Cardiac septum (tissue), 1 donor: ENCODE results near the gene DDX54. TPM values are rescaled to one million over a fixed set of nuclear protein-coding genes. Genes with fewer than 3 reads are reported as not detected.

ENCODE experiments used
- DNase-seq: peaks from one replicate; pipeline ENCODE4 v3.0.0-alpha.2; 2020; ENCODE audit warnings: low spot score
- intact Hi-C: fragments of 100-400 bp; cut with DNase I; formaldehyde crosslinking; loops from one replicate; pipeline ENCODE4 v1.14.0; 2022
- long read RNA-seq: library from polyadenylated mRNA; unstranded; transcript quantifications from one replicate; pipeline ENCODE4 v2.0.0, GENCODE V29; 2021
- total RNA-seq: library from RNA; stranded (reverse); fragmentation: NEBNext Ultra II Directional; extraction: Animal tissue kit (Norgen Biotek cat#: 25700); gene quantifications from one replicate; pipeline ENCODE4 v1.2.1, GENCODE V29; 2021
- donor health status: DM: no; HTN: no; CAD: no.

The DDX54 gene, protein sequence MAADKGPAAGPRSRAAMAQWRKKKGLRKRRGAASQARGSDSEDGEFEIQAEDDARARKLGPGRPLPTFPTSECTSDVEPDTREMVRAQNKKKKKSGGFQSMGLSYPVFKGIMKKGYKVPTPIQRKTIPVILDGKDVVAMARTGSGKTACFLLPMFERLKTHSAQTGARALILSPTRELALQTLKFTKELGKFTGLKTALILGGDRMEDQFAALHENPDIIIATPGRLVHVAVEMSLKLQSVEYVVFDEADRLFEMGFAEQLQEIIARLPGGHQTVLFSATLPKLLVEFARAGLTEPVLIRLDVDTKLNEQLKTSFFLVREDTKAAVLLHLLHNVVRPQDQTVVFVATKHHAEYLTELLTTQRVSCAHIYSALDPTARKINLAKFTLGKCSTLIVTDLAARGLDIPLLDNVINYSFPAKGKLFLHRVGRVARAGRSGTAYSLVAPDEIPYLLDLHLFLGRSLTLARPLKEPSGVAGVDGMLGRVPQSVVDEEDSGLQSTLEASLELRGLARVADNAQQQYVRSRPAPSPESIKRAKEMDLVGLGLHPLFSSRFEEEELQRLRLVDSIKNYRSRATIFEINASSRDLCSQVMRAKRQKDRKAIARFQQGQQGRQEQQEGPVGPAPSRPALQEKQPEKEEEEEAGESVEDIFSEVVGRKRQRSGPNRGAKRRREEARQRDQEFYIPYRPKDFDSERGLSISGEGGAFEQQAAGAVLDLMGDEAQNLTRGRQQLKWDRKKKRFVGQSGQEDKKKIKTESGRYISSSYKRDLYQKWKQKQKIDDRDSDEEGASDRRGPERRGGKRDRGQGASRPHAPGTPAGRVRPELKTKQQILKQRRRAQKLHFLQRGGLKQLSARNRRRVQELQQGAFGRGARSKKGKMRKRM
- total RNA-seq = 35.5 TPM
- long read RNA-seq, full-length matches to known transcripts = 50 of 95 reads
- long read RNA-seq, partial matches to known transcripts = 35 of 95 reads
- long read RNA-seq, other reads (novel, unspliced or antisense) = 10 of 95 reads

DNA sequence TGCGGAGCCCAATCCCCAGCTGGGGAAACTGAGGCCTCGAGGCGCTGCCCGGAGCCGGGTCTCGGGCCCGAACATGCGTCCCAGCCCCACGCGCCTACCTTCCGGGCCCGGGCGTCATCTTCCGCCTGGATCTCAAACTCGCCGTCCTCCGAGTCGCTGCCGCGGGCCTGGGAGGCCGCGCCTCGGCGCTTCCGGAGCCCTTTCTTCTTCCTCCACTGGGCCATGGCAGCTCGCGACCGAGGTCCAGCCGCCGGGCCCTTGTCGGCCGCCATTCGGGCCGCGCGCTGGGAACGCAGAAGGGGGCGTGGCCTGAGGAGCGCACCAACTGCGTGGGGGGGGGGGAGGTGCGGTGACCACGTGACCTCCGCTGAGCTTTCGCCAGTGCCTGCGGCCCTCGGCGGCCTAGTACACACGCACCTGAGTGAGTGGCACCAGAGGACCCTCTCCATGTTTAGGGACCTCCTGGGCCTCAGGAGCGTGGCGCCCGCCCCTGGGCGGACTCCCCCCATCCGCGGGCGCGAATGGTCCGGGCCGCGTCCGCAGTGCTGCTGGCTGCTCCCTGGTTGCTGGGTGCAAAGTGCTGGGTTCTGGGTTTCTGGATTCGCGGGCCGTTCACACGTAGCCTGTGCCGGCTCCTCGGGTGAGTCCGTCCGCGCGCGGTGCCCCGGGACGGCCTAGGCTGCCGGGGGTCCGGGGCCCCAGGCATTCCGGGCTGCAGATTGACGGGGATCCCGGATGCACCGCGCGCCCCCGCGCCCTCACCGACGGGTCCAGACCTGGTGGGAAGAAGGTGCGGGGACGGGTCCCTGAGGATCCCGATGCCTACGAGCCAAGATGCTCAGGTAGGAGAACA, at the start of gene DDX54, which contains the start of gene RITA1:
DDX54 (minus strand) TSS at position 299 of the 853 bp plus-strand sequence; CDS start at position 272, 27 bp downstream.
RITA1 (plus strand) TSS at position 542 of the 853 bp plus-strand sequence. CDS start 1,026 bp downstream, outside the sequence.
- DNase-seq = peak; percentile 92
- intact Hi-C loops = loop anchor here (5.0 kb wide), 1 partner anchor 172 kb away; the partner anchor contains the start of gene PLBD2

DNA sequence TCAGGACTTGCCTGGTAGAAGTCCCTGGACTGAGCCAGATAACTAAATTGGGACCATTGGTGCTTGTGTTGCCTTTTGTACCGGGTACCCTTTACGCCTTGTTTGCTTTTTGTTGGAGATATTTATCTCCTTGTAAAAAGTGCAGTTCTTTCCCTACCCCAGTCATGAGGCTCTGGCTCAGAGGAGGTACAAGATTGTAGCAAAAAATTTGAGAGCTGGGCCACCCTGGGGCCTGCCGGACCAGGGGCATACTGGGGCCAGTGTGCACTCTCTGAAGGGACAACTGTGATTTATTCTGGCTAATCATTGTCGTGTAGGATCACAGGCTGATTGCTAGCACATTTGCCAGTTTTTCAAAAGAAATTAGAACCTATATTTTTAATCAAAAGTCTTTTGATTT, 49.2 kb upstream of the DDX54 start:
- no peak for DNase-seq
- intact Hi-C loops = loop anchor here (5.0 kb wide), 1 partner anchor 63 kb away; no protein-coding TSS in a partner anchor

DNA sequence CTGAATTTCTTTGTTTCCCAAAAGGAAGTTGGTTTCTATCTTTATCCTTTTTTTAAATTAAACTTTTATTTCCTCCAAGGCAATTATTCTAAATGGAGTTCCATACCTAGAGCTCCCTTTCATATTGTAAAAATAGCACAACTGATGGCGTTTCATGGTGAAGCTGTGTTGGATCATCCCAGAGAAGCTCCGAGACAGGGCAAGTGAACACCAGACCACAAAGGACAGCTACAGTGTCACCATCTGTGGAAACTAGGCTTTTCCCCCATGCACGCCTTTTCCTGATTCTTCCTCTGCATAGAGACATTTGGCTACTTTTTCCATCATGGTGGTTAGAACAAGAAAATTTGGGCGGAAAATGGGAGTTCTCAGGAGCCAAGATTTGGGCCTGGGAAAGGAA, 48.7 kb upstream of the DDX54 start:
- intact Hi-C loops = loop anchor here (5.0 kb wide), 1 partner anchor 63 kb away; no protein-coding TSS in a partner anchor
- DNase-seq = no peak

DNA sequence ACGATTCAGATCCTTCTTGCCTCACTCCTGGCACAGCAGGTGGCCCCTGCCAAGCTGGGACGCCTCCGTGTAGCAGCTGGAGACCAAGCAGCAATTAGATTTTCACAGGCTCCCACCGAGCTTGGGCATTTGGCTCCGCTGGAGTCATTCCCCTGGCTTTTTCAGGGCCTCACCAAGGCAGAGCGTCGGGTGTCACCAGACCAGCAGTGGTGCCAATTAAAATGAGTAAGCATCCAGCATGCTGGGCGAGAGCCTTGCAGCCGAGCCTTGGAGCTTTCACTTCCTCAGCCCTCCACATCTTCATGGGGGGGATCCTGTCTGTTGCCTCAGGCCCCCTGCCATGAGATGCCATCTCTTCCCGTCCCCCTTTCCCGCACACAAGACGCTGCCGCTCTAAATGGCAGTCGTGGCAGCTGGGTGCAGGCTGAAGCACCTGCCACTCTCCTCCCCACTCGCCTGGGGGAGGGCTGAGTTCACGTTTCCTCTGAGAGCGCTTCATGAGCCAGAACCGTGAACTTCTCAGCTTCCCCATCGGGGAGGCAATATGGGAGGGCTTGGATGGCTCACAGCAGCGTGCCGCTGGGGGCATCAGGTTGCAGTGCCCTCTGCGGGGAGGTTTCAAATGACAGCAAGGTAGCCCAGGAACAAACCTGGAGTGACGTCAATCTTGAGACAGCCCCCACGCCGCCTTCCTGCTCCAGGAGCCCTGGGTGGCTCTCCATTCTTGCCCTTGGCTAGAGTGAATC, 47.7 kb upstream of the DDX54 start:
- no peak for DNase-seq
- intact Hi-C loops = loop anchor here (5.0 kb wide), 1 partner anchor 64 kb away; no protein-coding TSS in a partner anchor

DNA sequence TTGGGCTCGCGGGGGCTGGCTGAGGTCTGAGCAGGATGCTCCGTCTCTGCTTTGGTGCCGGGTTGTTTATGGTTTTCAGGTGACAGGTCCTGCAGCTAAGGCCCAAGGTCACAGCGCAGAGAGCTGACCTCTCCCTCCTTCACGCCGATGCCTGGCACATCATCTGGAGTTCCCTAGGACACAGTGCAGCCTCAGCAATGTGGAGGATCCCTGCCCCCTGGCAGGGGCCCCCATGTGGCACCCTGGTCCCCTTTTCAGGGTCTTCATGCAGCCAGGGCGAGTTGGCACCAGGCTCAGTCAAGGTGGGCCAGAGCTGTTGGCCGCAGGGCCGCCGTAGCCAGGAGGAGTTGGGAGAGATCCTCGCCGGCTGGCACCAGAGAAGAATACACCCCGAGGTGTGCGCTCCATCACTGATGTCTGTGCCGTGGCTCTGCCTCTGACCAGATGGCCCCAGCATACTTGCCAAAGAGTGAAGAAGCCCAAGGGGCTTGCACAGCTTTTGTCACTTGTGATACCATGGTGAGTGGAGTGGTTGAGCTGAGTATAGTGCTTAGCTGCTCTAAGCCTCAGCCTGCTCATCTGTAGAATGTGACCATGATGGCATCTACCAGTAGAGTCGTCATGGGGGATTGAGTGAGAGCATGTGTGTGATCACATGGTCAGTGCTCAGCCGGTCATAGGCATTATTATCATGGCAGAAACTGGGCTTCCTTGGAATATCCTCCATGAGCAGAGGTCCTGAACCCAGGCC, 47.0 kb upstream of the DDX54 start:
- intact Hi-C loops = loop anchor here (5.0 kb wide), 1 partner anchor 65 kb away; no protein-coding TSS in a partner anchor
- DNase-seq = no peak

DNA sequence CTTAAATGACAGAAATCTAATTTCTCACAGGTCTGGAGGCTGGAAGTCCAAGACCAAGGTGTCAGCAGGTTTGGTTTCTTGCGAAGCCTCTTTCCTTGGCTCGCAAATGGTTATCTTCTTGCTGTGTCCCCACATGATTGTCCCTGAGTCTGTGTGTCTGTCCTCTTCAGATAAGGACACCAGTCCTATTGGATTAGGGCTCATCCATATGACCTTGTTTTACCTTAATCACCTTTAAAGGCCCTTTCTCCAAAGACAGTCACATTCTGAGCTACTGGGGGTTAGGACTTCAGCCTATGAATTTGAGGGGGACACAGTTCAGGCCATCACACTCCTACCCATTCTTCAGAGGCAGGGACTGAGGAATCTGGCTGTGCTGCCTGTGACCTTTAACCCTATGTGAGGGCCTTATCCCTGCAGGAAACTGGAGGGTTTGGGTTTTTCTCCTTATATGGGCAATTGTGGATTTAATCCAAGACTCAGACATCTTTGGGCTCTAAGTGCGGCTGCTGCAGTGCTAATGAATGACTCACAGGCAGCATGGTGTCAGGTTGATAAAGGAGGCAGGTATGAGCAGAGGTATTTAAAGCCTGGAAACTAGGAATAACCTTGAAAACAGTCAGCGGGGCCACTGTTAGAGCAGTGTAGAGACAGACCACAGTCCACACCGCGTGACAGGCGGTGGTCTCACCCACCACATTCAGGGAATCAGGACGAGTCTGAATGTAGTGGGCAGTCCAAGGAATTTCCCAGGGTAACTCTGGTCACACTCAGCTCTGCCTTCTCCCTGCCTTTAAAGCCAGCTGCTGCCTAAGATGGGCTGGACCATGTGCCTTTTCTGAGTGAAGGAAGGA, 46.2 kb upstream of the DDX54 start:
- intact Hi-C loops = loop anchor here (2.0 to 5.0 kb wide), 2 partner anchors 13 to 66 kb away; no protein-coding TSS in a partner anchor
- no peak for DNase-seq

DNA sequence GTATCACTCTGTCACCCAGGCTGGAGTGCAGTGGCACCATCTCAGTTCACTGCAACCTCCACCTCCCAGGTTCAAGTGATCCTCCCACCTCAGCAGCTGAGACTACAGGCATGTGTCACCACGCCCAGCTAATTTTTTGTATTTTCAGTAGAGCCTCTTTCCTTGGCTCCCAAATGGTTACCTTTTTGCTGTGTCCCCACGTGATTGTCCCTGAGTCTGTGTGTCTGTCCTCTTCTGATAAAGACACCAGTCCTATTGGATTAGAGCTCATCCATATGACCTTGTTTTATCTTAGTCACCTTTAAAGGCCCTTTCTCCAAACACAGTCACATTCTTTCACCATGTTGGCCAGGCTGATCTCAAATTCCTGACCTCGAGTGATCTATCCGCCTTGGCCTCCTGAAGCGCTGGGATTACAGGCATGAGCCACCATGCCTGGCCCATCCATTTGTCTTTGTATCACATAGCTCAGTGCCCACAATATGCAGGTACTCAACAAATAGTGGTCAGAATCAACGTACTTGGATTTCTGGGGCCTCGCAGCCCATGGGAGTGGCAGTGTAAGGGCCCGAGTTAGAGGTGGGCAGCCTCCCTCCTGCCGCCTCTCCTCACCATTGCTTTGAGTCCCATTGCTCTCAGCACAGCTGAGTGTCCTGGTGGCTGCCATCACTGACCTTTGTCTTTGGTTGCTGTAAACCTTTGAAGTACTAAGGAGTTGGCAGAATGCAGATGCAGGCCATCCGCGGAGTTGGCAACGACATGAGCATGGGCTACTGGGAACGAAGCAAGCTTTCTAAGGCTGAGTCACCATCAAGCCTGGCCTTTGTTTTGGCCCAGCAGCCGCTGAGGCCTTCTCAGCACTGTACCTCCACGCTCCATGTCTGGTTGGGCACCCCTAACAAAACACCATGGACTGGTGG, 45.3 kb upstream of the DDX54 start:
- DNase-seq = no peak

DNA sequence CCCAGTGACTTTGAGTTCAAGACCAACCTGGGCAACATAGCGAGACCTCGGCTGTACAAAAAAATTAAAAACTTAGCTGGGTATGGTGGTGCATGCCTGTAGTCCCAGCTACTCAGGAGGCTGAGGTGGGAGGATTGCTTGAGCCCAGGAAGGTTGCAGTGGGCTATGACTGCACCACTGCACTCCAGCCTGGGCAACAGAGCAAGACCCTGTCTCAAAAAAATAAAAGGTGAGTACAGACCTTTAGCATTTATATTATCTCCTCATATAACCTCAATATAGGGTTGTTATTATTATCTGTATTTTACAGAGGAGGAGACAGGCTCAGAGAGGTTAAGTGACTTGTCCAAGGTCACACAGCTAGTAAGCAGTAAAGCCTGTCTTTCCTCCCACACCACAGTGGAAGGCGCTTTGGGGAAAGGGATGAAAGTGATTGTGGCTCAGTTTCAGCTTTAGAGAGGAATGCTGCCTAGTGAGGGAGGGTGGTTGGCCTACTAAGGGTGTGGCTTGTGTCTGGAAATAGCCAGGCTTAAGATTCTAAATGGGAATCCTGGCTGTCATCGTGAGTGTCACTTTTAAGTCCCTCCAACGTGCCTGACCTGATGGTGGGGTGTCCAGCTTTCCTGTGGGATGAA, 43.2 kb upstream of the DDX54 start:
- intact Hi-C loops = no loop called here

More for the DNA sequence above, 45.3 kb upstream of the DDX54 start:
- intact Hi-C loops = loop anchor here (2.0 to 5.0 kb wide), 2 partner anchors 14 to 67 kb away; no protein-coding TSS in a partner anchor

DNA sequence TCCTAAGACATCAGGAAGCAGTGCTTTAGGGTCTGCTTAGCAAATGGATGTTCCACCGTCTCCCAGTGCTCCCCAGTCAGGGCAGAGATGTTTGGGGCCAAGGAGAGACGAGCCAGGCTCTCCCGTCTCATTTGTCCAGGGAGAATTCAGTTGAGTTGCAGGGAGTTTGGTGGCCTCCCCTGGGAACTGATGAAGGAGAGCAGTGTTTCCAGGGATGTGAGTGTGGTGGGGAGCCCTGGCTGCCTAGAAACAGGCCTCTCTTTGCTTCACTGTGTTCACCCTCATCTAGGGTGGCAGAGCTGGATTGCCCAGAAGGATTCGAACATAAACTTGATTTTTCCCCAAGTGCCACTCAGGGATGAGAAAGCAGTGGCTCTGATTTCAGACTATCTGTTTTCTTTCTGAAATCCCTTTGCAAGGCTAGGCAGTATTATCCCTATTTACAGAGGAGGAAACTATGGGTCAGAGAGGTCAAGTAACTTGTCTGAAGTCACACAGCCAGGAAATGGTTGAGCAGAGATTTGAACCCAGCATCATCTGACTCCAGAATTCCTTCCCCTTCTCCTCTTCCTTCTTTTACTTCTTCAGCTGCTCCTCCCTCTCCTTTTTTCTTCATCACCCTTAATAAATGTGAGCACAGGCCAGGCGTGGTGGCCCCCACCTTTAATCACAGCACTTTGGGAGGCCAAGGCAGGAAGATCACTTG, 42.6 kb upstream of the DDX54 start:
- intact Hi-C loops = no loop called here
- no peak for DNase-seq

More for the DNA sequence above, 43.2 kb upstream of the DDX54 start:
- no peak for DNase-seq

DNA sequence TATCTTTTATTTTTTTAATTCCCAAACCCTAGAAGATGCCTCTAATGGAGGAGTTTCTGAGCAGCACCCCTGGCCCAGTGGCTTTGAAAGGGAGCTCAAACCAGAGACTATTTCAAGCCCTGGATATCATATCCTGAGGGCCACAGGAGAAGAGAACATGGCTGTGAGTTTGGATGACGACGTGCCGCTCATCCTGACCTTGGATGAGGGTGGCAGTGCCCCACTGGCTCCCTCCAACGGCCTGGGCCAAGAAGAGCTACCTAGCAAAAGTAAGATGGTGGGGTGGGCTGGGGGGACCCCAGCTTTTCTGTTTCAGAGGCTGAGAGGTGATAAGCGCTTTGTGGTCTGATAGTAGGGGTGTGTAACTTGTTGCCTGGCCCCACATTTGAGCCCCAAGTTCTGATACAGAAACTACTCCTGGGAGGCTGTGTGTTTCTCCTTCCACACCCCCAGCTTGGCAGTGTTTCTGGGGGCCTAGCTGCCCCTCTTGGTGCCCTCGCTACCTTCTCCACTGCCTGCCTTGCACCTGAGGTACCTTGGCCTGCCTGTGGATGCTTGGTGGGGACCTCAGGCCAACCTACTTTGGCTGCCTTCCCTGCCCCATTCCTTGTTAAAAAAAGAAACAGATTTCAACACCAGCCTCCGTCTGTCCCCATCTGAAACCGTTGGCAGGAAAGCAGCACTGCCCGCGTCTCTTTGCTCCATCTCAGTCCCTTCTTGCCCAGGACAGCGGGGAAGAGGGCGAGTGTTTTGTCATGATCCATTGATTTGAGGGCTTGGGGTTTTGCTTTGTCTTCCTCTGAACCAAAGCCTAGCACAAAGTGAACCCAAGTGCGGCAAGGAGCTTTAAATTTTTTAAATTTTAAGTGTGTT, 41.7 kb upstream of the DDX54 start:
- DNase-seq = no peak
- intact Hi-C loops = no loop called here

DNA sequence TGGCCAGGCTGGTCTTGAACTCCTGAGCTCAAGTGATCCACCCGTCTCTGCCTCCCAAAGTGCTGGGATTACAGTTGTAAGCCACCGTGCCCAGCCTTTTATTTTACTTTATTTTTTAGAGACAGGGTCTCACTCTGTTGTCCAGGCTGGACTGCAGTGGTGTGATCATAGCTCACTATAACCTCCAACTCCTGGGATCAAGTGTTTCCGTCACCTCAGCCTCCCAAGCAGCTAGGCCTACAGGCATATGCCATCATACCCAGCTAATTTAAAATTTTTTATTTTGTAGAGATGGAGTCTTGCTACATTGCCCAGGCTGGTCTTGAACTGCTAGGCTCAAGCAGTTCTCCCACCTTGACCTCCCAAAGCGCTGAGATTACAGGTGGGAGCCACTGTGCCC, 39.7 kb upstream of the DDX54 start:
- intact Hi-C loops = loop anchor here (5.0 kb wide), 1 partner anchor 32 kb away; no protein-coding TSS in a partner anchor
- no peak for DNase-seq

DNA sequence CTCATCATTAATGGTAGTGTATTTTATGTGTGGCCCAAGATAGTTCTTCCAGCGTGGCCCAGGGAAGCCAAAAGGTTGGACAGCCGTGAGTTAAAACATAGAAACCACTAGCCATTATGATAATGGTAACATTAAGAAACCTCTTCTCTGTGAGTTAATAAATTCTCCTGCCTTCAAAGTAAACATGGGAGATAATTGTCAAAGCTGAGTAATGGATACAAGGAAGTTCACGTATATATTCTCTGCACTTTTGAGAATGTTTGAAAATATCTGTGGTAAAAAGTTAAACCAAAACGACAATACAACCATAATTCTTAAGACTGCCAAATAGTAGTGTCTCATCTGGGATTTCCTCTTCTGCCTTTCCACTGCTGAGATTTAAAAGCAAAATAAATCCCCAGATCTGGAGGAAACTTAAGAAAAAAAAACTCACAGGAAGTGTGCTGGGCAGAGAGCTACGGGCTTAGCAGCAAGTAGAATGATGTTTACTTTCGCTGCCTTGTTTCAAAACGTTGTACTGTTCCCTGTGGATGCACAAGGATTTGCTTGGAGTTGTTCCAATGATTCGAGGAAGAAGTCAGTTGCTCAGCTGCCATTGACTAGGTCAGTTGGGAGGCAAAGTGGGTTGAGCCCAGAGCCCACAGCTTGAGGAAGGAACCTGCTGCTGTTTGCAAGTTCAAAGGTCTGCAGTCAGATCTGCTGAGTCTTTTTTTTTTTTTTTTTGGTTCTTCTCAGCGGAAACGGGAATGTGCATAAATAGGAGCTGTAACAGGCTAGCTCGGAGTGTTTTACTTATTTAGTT, 37.7 kb upstream of the DDX54 start:
- no peak for DNase-seq
- intact Hi-C loops = loop anchor here (5.0 kb wide), 1 partner anchor 34 kb away; no protein-coding TSS in a partner anchor
